WERI-Rb-1 (cell line): Measurements from ENCODE around the gene MRPL24.

Source experiments
- DNase-seq: peaks from one replicate; pipeline ENCODE4 v3.0.0-alpha.2; 2020
- H3K27ac ChIP-seq: fragments of 250-450 bp; sonication (Bioruptor Pico); 2 replicates; pipeline ENCODE4 v1.5.1; 2020; ENCODE audit warnings: mild to moderate bottlenecking, moderate library complexity
- H3K27me3 ChIP-seq: fragments of 250-450 bp; sonication (Bioruptor Pico); 2 replicates; pipeline ENCODE4 v1.5.1; 2021; ENCODE audit warnings: mild to moderate bottlenecking, low read depth, moderate library complexity; ENCODE audit not compliant: insufficient read depth, severe bottlenecking
- H3K36me3 ChIP-seq: fragments of 250-450 bp; sonication (Bioruptor Pico); 2 replicates; pipeline ENCODE4 v1.5.1; 2020; ENCODE audit warnings: mild to moderate bottlenecking, moderate library complexity
- H3K4me3 ChIP-seq: 2 replicates; pipeline ENCODE4 v1.5.1; 2011; ENCODE audit warnings: low read depth, mild to moderate bottlenecking, control low read depth, low read length
- H3K9me3 ChIP-seq: fragments of 250-450 bp; sonication (Bioruptor Pico); 2 replicates; pipeline ENCODE4 v1.5.1; 2021; ENCODE audit warnings: mild to moderate bottlenecking, moderate library complexity; ENCODE audit not compliant: severe bottlenecking
- CTCF ChIP-seq: IDR thresholded peaks from 2 replicates; pipeline ENCODE4 v1.5.1; 2011; ENCODE audit warnings: low read depth, mild to moderate bottlenecking, control low read depth, inconsistent platforms, low read length

The MRPL24 gene

GRCh38 chr1:156705918-156706656 lies 34.8 kb downstream of the MRPL24 start:
- Histone ChIP-seq H3K9me3 (no peaks in the 10 kb centered on the region), H3K36me3 (peaks cover 24% of the 10 kb centered on the region), H3K4me3 (peak overlapping the region; percentile 74), H3K27me3 (no peaks in the 10 kb centered on the region), H3K27ac (peak overlapping the region; percentile 86)
- peak; percentile 98 for DNase-seq
- TF ChIP-seq CTCF = peak; percentile 92

- peak within 1 kb of the TSS; percentile 74 for H3K4me3 ChIP-seq
- H3K36me3 ChIP-seq = peaks cover 30% of the 10 kb centered on the region
- H3K27ac ChIP-seq = peak within 1 kb of the TSS; percentile 86
- no peaks in the 10 kb centered on the region for H3K27me3 ChIP-seq
- DNase-seq = peak; percentile 94
- no peak for TF ChIP-seq CTCF
- no peaks in the 10 kb centered on the region for H3K9me3 ChIP-seq
Measured at GRCh38 chr1:156705321-156705917, 35.5 kb downstream of the MRPL24 start, which contains the start of gene CRABP2. Gene CRABP2, minus strand, starts transcription at chr1:156705583. Its CDS starts 137 bp downstream, at chr1:156705446.

- peak; percentile 57 for DNase-seq
- TF ChIP-seq CTCF = no peak
- no peaks in the 10 kb centered on the region for H3K27me3 ChIP-seq
- no peaks in the 10 kb centered on the region for H3K9me3 ChIP-seq
- peak overlapping the region; percentile 86 for H3K27ac ChIP-seq
- peaks cover 35% of the 10 kb centered on the region for H3K36me3 ChIP-seq
- peak overlapping the region; percentile 74 for H3K4me3 ChIP-seq
Measured at GRCh38 chr1:156704930-156705320, 36.0 kb downstream of the MRPL24 start.

GRCh38 chr1:156704166-156704711 lies 36.6 kb downstream of the MRPL24 start:
- Histone ChIP-seq H3K27ac (peak overlapping the region; percentile 86), H3K27me3 (no peaks in the 10 kb centered on the region), H3K4me3 (peak overlapping the region; percentile 74), H3K36me3 (peaks cover 42% of the 10 kb centered on the region), H3K9me3 (no peaks in the 10 kb centered on the region)
- no peak for TF ChIP-seq CTCF
- no peak for DNase-seq

- DNase-seq = peak; percentile 94
- H3K9me3 ChIP-seq = no peaks in the 10 kb centered on the region
- peak overlapping the region; percentile 86 for H3K27ac ChIP-seq
- H3K27me3 ChIP-seq = no peaks in the 10 kb centered on the region
- peaks cover 47% of the 10 kb centered on the region for H3K36me3 ChIP-seq
- 0 out of 2 replicates have a peak, but pooled peaks have one; percentile 4 for TF ChIP-seq CTCF
- peak overlapping the region; percentile 74 for H3K4me3 ChIP-seq
Measured at GRCh38 chr1:156703741-156704140, 37.1 kb downstream of the MRPL24 start.
